Osteoblast (primary cell): ENCODE measurements around the gene TMEM14C. TPM values are rescaled to one million over a fixed set of nuclear protein-coding genes. Genes with fewer than 3 reads are reported as not detected.

ENCODE experiments used
- DNase-seq: peaks from one replicate; pipeline ENCODE4 v3.0.0; 2011; ENCODE audit warnings: low spot score, mixed read lengths; ENCODE audit not compliant: insufficient read length; ENCODE audit errors: missing footprints
- H2AFZ ChIP-seq: 2 replicates; pipeline ENCODE4 v1.6.0; 2011; ENCODE audit warnings: mild to moderate bottlenecking, low read length
- H3K27ac ChIP-seq: 2 replicates; pipeline ENCODE4 v1.5.1; 2011; ENCODE audit warnings: mild to moderate bottlenecking, low read depth, low read length, moderate library complexity
- H3K27me3 ChIP-seq: 2 replicates; pipeline ENCODE4 v1.6.0; 2012; ENCODE audit warnings: mild to moderate bottlenecking, control low read depth, inconsistent platforms, low read length, moderate library complexity; ENCODE audit not compliant: insufficient read depth
- H3K36me3 ChIP-seq: 2 replicates; pipeline ENCODE4 v1.5.1; 2011; ENCODE audit warnings: mild to moderate bottlenecking, low read length, control low read depth, moderate library complexity; ENCODE audit not compliant: insufficient read depth
- H3K4me1 ChIP-seq: 2 replicates; pipeline ENCODE4 v1.5.1; 2011; ENCODE audit warnings: mild to moderate bottlenecking, low read length, control low read depth, moderate library complexity; ENCODE audit not compliant: insufficient read depth
- H3K4me2 ChIP-seq: 2 replicates; pipeline ENCODE4 v1.6.0; 2011; ENCODE audit warnings: mild to moderate bottlenecking, low read length; ENCODE audit not compliant: insufficient read depth
- H3K4me3 ChIP-seq: fragments of 200-600 bp; sonication (generic); 3 replicates; pipeline ENCODE4 v1.5.1; 2012; ENCODE audit warnings: mild to moderate bottlenecking, low read length, inconsistent platforms; ENCODE audit not compliant: insufficient read depth
- H3K79me2 ChIP-seq: 2 replicates; pipeline ENCODE4 v1.6.0; 2012; ENCODE audit warnings: mild to moderate bottlenecking, low read length, control low read depth, inconsistent platforms; ENCODE audit not compliant: insufficient read depth
- H3K9me3 ChIP-seq: 2 replicates; pipeline ENCODE4 v1.5.1; 2011; ENCODE audit warnings: low read depth, low read length, control low read depth
- H4K20me1 ChIP-seq: 2 replicates; pipeline ENCODE4 v1.6.0; 2012; ENCODE audit warnings: mild to moderate bottlenecking, low read length, control low read depth; ENCODE audit not compliant: insufficient read depth
- CTCF ChIP-seq: IDR thresholded peaks from 2 replicates; pipeline ENCODE4 v1.5.1; 2011; ENCODE audit warnings: mild to moderate bottlenecking, low read depth, low read length, moderate library complexity; ENCODE audit errors: extremely low read depth
- total RNA-seq: library from RNA; depleted of rRNA; stranded (reverse); fragments of >200 nt; gene quantifications from 2 replicates; pipeline ENCODE4 v1.2.3, GENCODE V29; 2012

TMEM14C gene
- total RNA-seq, 1 donor: 131 TPM

- peak overlapping the region; percentile 99 for H3K4me2 ChIP-seq
- no peaks in the 10 kb centered on the region for H3K9me3 ChIP-seq
- H3K4me1 ChIP-seq: peaks cover 15% of the 10 kb centered on the region
- no peaks in the 10 kb centered on the region for H3K27me3 ChIP-seq
- peak overlapping the region; percentile 98 for H2AFZ ChIP-seq
- H3K79me2 ChIP-seq: peaks cover 35% of the 10 kb centered on the region
- peak overlapping the region; percentile 86 for H3K27ac ChIP-seq
- DNase-seq: no peak
- H3K4me3 ChIP-seq: peak overlapping the region; percentile 92
- H4K20me1 ChIP-seq: no peaks in the 10 kb centered on the region
- H3K36me3 ChIP-seq: peaks cover 17% of the 10 kb centered on the region
- TF ChIP-seq CTCF: no peak
These were observed 375 bp upstream of the TMEM14C start for GRCh38 chr6:10722570-10722819.

- Histone ChIP-seq H3K9me3 (no peaks in the 10 kb centered on the region), H2AFZ (peak overlapping the region; percentile 98), H3K4me1 (peaks cover 15% of the 10 kb centered on the region), H3K36me3 (peaks cover 20% of the 10 kb centered on the region), H3K79me2 (peaks cover 43% of the 10 kb centered on the region), H4K20me1 (no peaks in the 10 kb centered on the region), H3K27me3 (no peaks in the 10 kb centered on the region), H3K4me3 (peak overlapping the region; percentile 92), H3K27ac (peak overlapping the region; percentile 86), H3K4me2 (peak overlapping the region; percentile 99)
- DNase-seq: no peak
- no peak for TF ChIP-seq CTCF
These were observed 654 bp downstream of the TMEM14C start for GRCh38 chr6:10723567-10723881.

GRCh38 chr6:10725044-10725443 is 2.2 kb downstream of the TMEM14C start:
- H3K27ac ChIP-seq: no peak overlapping the region
- H3K36me3 ChIP-seq: peaks cover 30% of the 10 kb centered on the region
- TF ChIP-seq CTCF: no peak
- no peaks in the 10 kb centered on the region for H3K9me3 ChIP-seq
- H3K27me3 ChIP-seq: no peaks in the 10 kb centered on the region
- no peak overlapping the region for H3K4me3 ChIP-seq
- H3K4me1 ChIP-seq: peaks cover 15% of the 10 kb centered on the region
- H4K20me1 ChIP-seq: no peaks in the 10 kb centered on the region
- no peak overlapping the region for H3K4me2 ChIP-seq
- H3K79me2 ChIP-seq: peaks cover 43% of the 10 kb centered on the region
- DNase-seq: no peak
- H2AFZ ChIP-seq: no peak overlapping the region

GRCh38 chr6:10725716-10726115 is 2.8 kb downstream of the TMEM14C start:
- Histone ChIP-seq H3K4me2 (no peak overlapping the region), H3K27me3 (no peaks in the 10 kb centered on the region), H3K36me3 (peaks cover 36% of the 10 kb centered on the region), H3K4me3 (no peak overlapping the region), H3K79me2 (peaks cover 43% of the 10 kb centered on the region), H4K20me1 (no peaks in the 10 kb centered on the region), H2AFZ (no peak overlapping the region), H3K9me3 (no peaks in the 10 kb centered on the region), H3K27ac (no peak overlapping the region), H3K4me1 (peaks cover 15% of the 10 kb centered on the region)
- DNase-seq: no peak
- no peak for TF ChIP-seq CTCF
